HepG2 (cell line): ENCODE data around the gene CEP78. TPM values are rescaled to one million over a fixed set of nuclear protein-coding genes. Genes with fewer than 3 reads are reported as not detected.

Experiments
- BHLHE40 ChIP-seq: IDR thresholded peaks from 2 replicates; pipeline ENCODE4 v1.6.1; 2011; ENCODE audit warnings: low read length, improper control_type of control experiment
- CCAR2 ChIP-seq: fragments of 200-400 bp; formaldehyde crosslinking; optimal IDR thresholded peaks from 2 replicates; pipeline ENCODE3; 2018; ENCODE audit warnings: low read depth, mild to moderate bottlenecking, low read length, moderate library complexity
- DBP ChIP-seq: sonication (generic); formaldehyde crosslinking; IDR thresholded peaks from 2 replicates; pipeline ENCODE4 v1.4.0; 2020; ENCODE audit warnings: missing genetic modification reagents; ENCODE audit errors: not compliant biosample characterization
- E2F1 ChIP-seq: sonication (generic); formaldehyde crosslinking; IDR thresholded peaks from 2 replicates; pipeline ENCODE4 v1.5.0; 2020; ENCODE audit warnings: missing genetic modification reagents
- HNRNPL ChIP-seq: fragments of 200-400 bp; formaldehyde crosslinking; IDR thresholded peaks from 2 replicates; pipeline ENCODE4 v1.6.1; 2017; ENCODE audit warnings: mild to moderate bottlenecking, low read depth, low read length
- KLF12 ChIP-seq: sonication (generic); formaldehyde crosslinking; IDR thresholded peaks from 2 replicates; pipeline ENCODE4 v1.4.0; 2020; ENCODE audit warnings: missing genetic modification reagents, borderline replicate concordance
- KLF15 ChIP-seq: sonication (generic); formaldehyde crosslinking; IDR thresholded peaks from 2 replicates; pipeline ENCODE4 v1.8.1; 2023; ENCODE audit warnings: borderline replicate concordance, mild to moderate bottlenecking, inconsistent platforms, missing genetic modification reagents, mixed read lengths
- NFAT5 ChIP-seq: sonication (generic); formaldehyde crosslinking; IDR thresholded peaks from 2 replicates; pipeline ENCODE4 v1.4.0; 2020; ENCODE audit warnings: missing genetic modification reagents
- REPIN1 ChIP-seq: sonication (generic); formaldehyde crosslinking; IDR thresholded peaks from 2 replicates; pipeline ENCODE4 v1.8.0; 2022; ENCODE audit warnings: missing genetic modification reagents, low read depth, mild to moderate bottlenecking, borderline replicate concordance
- RXRB ChIP-seq: IDR thresholded peaks from 2 replicates; pipeline ENCODE4 v1.6.1; 2016; ENCODE audit warnings: borderline replicate concordance, missing genetic modification reagents, missing compliant biosample characterization
- SALL2 ChIP-seq: sonication (generic); formaldehyde crosslinking; IDR thresholded peaks from 2 replicates; pipeline ENCODE4 v1.8.1; 2023; ENCODE audit warnings: mild to moderate bottlenecking, missing genetic modification reagents, inconsistent platforms
- SCMH1 ChIP-seq: sonication (generic); formaldehyde crosslinking; IDR thresholded peaks from 2 replicates; pipeline ENCODE4 v1.9.0; 2021; ENCODE audit warnings: missing genetic modification reagents, mild to moderate bottlenecking, borderline replicate concordance
- SRSF9 ChIP-seq: fragments of 200-400 bp; formaldehyde crosslinking; IDR thresholded peaks from 2 replicates; pipeline ENCODE4 v1.6.1; 2018; ENCODE audit warnings: borderline replicate concordance, mild to moderate bottlenecking, low read depth, low read length; ENCODE audit not compliant: insufficient read depth, poor library complexity, severe bottlenecking
- STAT5B ChIP-seq: sonication (generic); formaldehyde crosslinking; IDR thresholded peaks from 2 replicates; pipeline ENCODE4 v1.4.0; 2020; ENCODE audit warnings: missing genetic modification reagents
- ZBTB33 ChIP-seq: sonication (generic); formaldehyde crosslinking; IDR thresholded peaks from 2 replicates; pipeline ENCODE4 v1.4.0; 2020; ENCODE audit warnings: missing genetic modification reagents
- ZFP90 ChIP-seq: sonication (generic); formaldehyde crosslinking; IDR thresholded peaks from 2 replicates; pipeline ENCODE4 v1.8.0; 2022; ENCODE audit warnings: missing genetic modification reagents, mild to moderate bottlenecking, inconsistent platforms, borderline replicate concordance
- ZNF484 ChIP-seq: sonication (generic); formaldehyde crosslinking; IDR thresholded peaks from 2 replicates; pipeline ENCODE4 v1.5.1; 2020; ENCODE audit warnings: mild to moderate bottlenecking, low read depth, missing genetic modification reagents, borderline replicate concordance
- ZNF674 ChIP-seq: sonication (generic); formaldehyde crosslinking; IDR thresholded peaks from 2 replicates; pipeline ENCODE4 v1.5.0; 2020; ENCODE audit warnings: low read depth, mild to moderate bottlenecking, missing genetic modification reagents
- ZNF737 ChIP-seq: sonication (generic); formaldehyde crosslinking; IDR thresholded peaks from 2 replicates; pipeline ENCODE4 v1.5.0; 2020; ENCODE audit warnings: missing genetic modification reagents, mild to moderate bottlenecking, borderline replicate concordance
- polyA plus RNA-seq, 8 experiments: library from polyadenylated mRNA; depleted of rRNA in 3 of 8; stranded (reverse) in 7 of 8; unstranded in 1 of 8; fragments of >200 nt; fragmentation: Illumina TruSeq in 4 of 8; extraction: Trizol in 4 of 8; gene quantifications; 2 replicates each; pipeline versions ENCODE4 v1.2.1 to v1.2.3, GENCODE V29; 2011 to 2016; ENCODE audit warnings: low read depth in 4 of 8, missing spikeins in 1 of 8, mixed read lengths in 1 of 8; ENCODE audit not compliant: insufficient read depth in 1 of 8
- total RNA-seq, 5 experiments: library from RNA; depleted of rRNA; stranded (reverse); fragments of >200 nt; fragmentation: Illumina TruSeq; extraction: Trizol; gene quantifications; 2 replicates each; pipeline ENCODE4 v1.2.3, GENCODE V29; 2016; ENCODE audit warnings: low read depth in 1 of 5

Gene CEP78
- total and polyA plus RNA-seq, 2 of the 13 experiments (the other 11 are each of a cell fraction or from before 2014, with no cell fraction given): 5.1 to 30.8 TPM

GRCh38 chr9:78235762-78236550 is at the start of gene CEP78 (continued):
- TF ChIP-seq ZFP90 (CRISPR knock-in tag) (peak; percentile 89), BHLHE40 (no peak), STAT5B (CRISPR knock-in tag) (0 out of 2 replicates have a peak, but pooled peaks have one; percentile 6), SALL2 (peak; percentile 95), KLF15 (CRISPR knock-in tag) (0 out of 2 replicates have a peak, but pooled peaks have one; percentile 40), REPIN1 (CRISPR knock-in tag) (peak; percentile 64; the same call in 1 of the 2 replicates), SCMH1 (CRISPR knock-in tag) (no peak), ZNF737 (CRISPR knock-in tag) (no peak), HNRNPL (no peak), E2F1 (CRISPR knock-in tag) (peak; percentile 93), RXRB (CRISPR knock-in tag) (no peak; the same call in 1 of the 2 replicates), KLF12 (peak; percentile 72; the same call in 1 of the 2 replicates), SRSF9 (no peak), ZNF674 (CRISPR knock-in tag) (0 out of 2 replicates have a peak, but pooled peaks have one; percentile 38), DBP (CRISPR knock-in tag) (no peak), ZBTB33 (CRISPR knock-in tag) (no peak), ZNF484 (CRISPR knock-in tag) (no peak), CCAR2 (no peak), NFAT5 (CRISPR knock-in tag) (peak; percentile 76; the same call in 1 of the 2 replicates)
